ENCODE measurements around the gene CHST8.

CHST8 gene

GRCh38 chr19:33676999-33677665 lies 55.4 kb downstream of the CHST8 start:
- H3K4me3 ChIP-seq (ENCODE audit: low read depth, low read length) = no peak overlapping the region
- DNase-seq (ENCODE audit: low read depth) = no peak
- TF ChIP-seq, protein P1, sequence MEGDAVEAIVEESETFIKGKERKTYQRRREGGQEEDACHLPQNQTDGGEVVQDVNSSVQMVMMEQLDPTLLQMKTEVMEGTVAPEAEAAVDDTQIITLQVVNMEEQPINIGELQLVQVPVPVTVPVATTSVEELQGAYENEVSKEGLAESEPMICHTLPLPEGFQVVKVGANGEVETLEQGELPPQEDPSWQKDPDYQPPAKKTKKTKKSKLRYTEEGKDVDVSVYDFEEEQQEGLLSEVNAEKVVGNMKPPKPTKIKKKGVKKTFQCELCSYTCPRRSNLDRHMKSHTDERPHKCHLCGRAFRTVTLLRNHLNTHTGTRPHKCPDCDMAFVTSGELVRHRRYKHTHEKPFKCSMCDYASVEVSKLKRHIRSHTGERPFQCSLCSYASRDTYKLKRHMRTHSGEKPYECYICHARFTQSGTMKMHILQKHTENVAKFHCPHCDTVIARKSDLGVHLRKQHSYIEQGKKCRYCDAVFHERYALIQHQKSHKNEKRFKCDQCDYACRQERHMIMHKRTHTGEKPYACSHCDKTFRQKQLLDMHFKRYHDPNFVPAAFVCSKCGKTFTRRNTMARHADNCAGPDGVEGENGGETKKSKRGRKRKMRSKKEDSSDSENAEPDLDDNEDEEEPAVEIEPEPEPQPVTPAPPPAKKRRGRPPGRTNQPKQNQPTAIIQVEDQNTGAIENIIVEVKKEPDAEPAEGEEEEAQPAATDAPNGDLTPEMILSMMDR (IDR thresholded peaks at IDR 0.05; ENCODE audit: insufficient read depth, low read depth, low read length, missing control alignments) = no peak

DNA sequence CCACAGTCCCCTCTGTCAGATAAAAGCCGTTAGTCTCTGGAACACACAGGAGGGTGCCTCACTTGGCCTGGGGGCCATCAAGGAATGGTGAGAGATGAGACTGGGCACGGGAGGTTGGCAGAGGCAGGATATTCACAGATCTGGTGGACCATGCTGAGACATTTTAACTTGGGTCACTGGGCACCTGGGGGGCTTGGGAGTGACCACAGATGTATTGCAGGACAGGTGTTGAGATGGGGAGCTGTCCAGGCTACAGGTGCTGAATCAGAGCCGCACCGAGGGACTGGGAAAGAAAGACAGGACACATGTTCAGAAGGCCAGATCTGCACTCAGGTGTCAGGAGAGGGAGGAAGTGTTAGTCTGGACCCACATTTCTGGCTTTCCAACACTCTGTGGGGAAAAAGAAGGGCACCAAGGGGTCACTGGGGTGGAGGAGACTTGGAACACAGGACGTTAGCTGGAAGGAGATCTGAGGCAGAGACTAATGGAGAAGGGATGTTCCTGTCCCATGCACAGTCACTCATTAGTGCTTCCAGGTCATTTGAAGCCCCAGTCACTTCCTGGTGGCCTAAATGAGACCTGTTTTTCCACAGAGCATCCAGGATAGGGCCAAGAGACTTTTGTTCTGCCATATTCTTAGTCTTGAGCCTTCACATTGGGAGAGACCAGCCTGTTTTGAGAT lies 56.1 kb downstream of the CHST8 start:
- DNase-seq (ENCODE audit: low read depth) = no peak

GRCh38 chr19:33678796-33679585 lies 57.2 kb downstream of the CHST8 start:
- DNase-seq (ENCODE audit: low read depth) = no peak
- TF ChIP-seq, protein P1 (IDR thresholded peaks at IDR 0.05; ENCODE audit: insufficient read depth, low read depth, low read length, missing control alignments) = no peak
- H3K4me3 ChIP-seq (ENCODE audit: low read depth, low read length) = no peak overlapping the region

More for the DNA sequence above, 56.1 kb downstream of the CHST8 start:
- TF ChIP-seq, protein P1 (IDR thresholded peaks at IDR 0.05; ENCODE audit: insufficient read depth, low read depth, low read length, missing control alignments) = no peak
- no peak overlapping the region for H3K4me3 ChIP-seq (ENCODE audit: low read depth, low read length)

GRCh38 chr19:33679696-33680095 lies 57.9 kb downstream of the CHST8 start:
- TF ChIP-seq, protein P1 (IDR thresholded peaks at IDR 0.05; ENCODE audit: insufficient read depth, low read depth, low read length, missing control alignments) = no peak
- no peak overlapping the region for H3K4me3 ChIP-seq (ENCODE audit: low read depth, low read length)
- no peak for DNase-seq (ENCODE audit: low read depth)

- no peak for DNase-seq (ENCODE audit: low read depth)
- TF ChIP-seq, protein P1 (IDR thresholded peaks at IDR 0.05; ENCODE audit: insufficient read depth, low read depth, low read length, missing control alignments) = no peak
- H3K4me3 ChIP-seq (ENCODE audit: low read depth, low read length) = no peak overlapping the region
Measured at GRCh38 chr19:33681081-33681680, 59.4 kb downstream of the CHST8 start.

GRCh38 chr19:33683881-33684537 lies 62.3 kb downstream of the CHST8 start:
- TF ChIP-seq, protein P1 (IDR thresholded peaks at IDR 0.05; ENCODE audit: insufficient read depth, low read depth, low read length, missing control alignments) = no peak
- no peak overlapping the region for H3K4me3 ChIP-seq (ENCODE audit: low read depth, low read length)
- DNase-seq (ENCODE audit: low read depth) = peak; percentile 17

Data from GM12865 (cell line).